ENCODE measurements around the gene TRAM2. TPM values are rescaled to one million over a fixed set of nuclear protein-coding genes. Genes with fewer than 3 reads are reported as not detected.
A peak's percentile ranks its signal among the peaks of the same experiment; 100 is the strongest.

The TRAM2 gene
- total RNA-seq, 4 donors from 2014 or later: 6.5 to 14.1 (median 7.2) TPM

GRCh38 chr6:52516943-52517342, 59.9 kb downstream of the TRAM2 start:
- H3K27me3 ChIP-seq: no peaks in the 10 kb centered on the region
- no peak overlapping the region for H3K27ac ChIP-seq
- no peak for DNase-seq (ENCODE audit: low spot score in 2 of 2)
- no peaks in the 10 kb centered on the region for H3K36me3 ChIP-seq
- TF ChIP-seq POLR2A (IDR thresholded peaks at IDR 0.05) (no peak), EP300 (IDR thresholded peaks at IDR 0.05) (no peak), POLR2AphosphoS5 (IDR thresholded peaks at IDR 0.05) (no peak), CTCF (IDR thresholded peaks at IDR 0.05) (no peak)
- peaks cover 67% of the 10 kb centered on the region for H3K4me1 ChIP-seq
- 94% methylated on average over 3 of the region's 3 CpGs for WGBS
- H3K4me3 ChIP-seq: no peak overlapping the region
- H3K9me3 ChIP-seq: no peaks in the 10 kb centered on the region

- no peaks in the 10 kb centered on the region for H3K36me3 ChIP-seq
- H3K27ac ChIP-seq: no peak overlapping the region
- H3K4me3 ChIP-seq: no peak overlapping the region
- peaks cover 67% of the 10 kb centered on the region for H3K4me1 ChIP-seq
- no peaks in the 10 kb centered on the region for H3K27me3 ChIP-seq
- TF ChIP-seq EP300 (IDR thresholded peaks at IDR 0.05): no peak
- no peak for TF ChIP-seq CTCF (IDR thresholded peaks at IDR 0.05)
- no peak for TF ChIP-seq POLR2AphosphoS5 (IDR thresholded peaks at IDR 0.05)
- TF ChIP-seq POLR2A (IDR thresholded peaks at IDR 0.05): no peak
- 86% methylated on average over 1 of the region's 1 CpG for WGBS
- no peak for DNase-seq (ENCODE audit: low spot score in 2 of 2)
- no peaks in the 10 kb centered on the region for H3K9me3 ChIP-seq
These were observed 60.6 kb downstream of the TRAM2 start for GRCh38 chr6:52516269-52516668.

GRCh38 chr6:52515219-52515960, 61.5 kb downstream of the TRAM2 start:
- Histone ChIP-seq H3K4me3 (no peak overlapping the region), H3K9me3 (no peaks in the 10 kb centered on the region), H3K36me3 (peaks cover 3% of the 10 kb centered on the region), H3K27ac (peak overlapping the region; percentile 83), H3K4me1 (peaks cover 68% of the 10 kb centered on the region), H3K27me3 (no peaks in the 10 kb centered on the region)
- TF ChIP-seq CTCF (IDR thresholded peaks at IDR 0.05) (no peak), EP300 (IDR thresholded peaks at IDR 0.05) (no peak), POLR2AphosphoS5 (IDR thresholded peaks at IDR 0.05) (no peak), POLR2A (IDR thresholded peaks at IDR 0.05) (no peak)
- WGBS: 25% methylated on average over 2 of the region's 2 CpGs
- DNase-seq (ENCODE audit: low spot score in 2 of 2): no peak

GRCh38 chr6:52514514-52514913, 62.3 kb downstream of the TRAM2 start:
- Histone ChIP-seq H3K27ac (peak overlapping the region; percentile 83), H3K27me3 (no peaks in the 10 kb centered on the region), H3K9me3 (no peaks in the 10 kb centered on the region), H3K36me3 (peaks cover 8% of the 10 kb centered on the region), H3K4me3 (no peak overlapping the region), H3K4me1 (peaks cover 64% of the 10 kb centered on the region)
- peak; percentile 86 to 87 for DNase-seq (ENCODE audit: low spot score in 2 of 2)
- 27% methylated on average over 7 of the region's 7 CpGs for WGBS
- TF ChIP-seq POLR2AphosphoS5 (IDR thresholded peaks at IDR 0.05) (peak in 2 of 3 donors; percentile 90 to 92), EP300 (IDR thresholded peaks at IDR 0.05) (no peak)

- Histone ChIP-seq H3K9me3 (no peaks in the 10 kb centered on the region), H3K4me1 (peaks cover 64% of the 10 kb centered on the region), H3K36me3 (peaks cover 14% of the 10 kb centered on the region), H3K27me3 (no peaks in the 10 kb centered on the region), H3K4me3 (no peak overlapping the region), H3K27ac (peak overlapping the region; percentile 83)
- 70% methylated on average over 4 of the region's 4 CpGs for WGBS
- TF ChIP-seq POLR2AphosphoS5 (IDR thresholded peaks at IDR 0.05) (no peak), POLR2A (IDR thresholded peaks at IDR 0.05) (no peak), EP300 (IDR thresholded peaks at IDR 0.05) (no peak), CTCF (IDR thresholded peaks at IDR 0.05) (no peak)
- DNase-seq (ENCODE audit: low spot score in 2 of 2): no peak
These were observed 63.0 kb downstream of the TRAM2 start for GRCh38 chr6:52513896-52514295.

Measured in suprapubic skin (tissue), 4 donors.